A172 (cell line): ENCODE measurements around the gene CDCA5. TPM values are rescaled to one million over a fixed set of nuclear protein-coding genes. Genes with fewer than 3 reads are reported as not detected.

ENCODE experiments used
- DNase-seq: peaks from one replicate; pipeline ENCODE4 v3.0.0-alpha.2; 2015; ENCODE audit warnings: low spot score
- total RNA-seq: library from RNA; depleted of rRNA; stranded (reverse); fragments of >200 nt; shearing (Covaris generic); gene quantifications from 2 replicates; pipeline ENCODE4 v1.2.3, GENCODE V29; 2014; rRNA removed

The CDCA5 gene
- 40.0 and 49.5 TPM in 2 replicates for total RNA-seq

GRCh38 chr11:65083834-65084597 is at the start of gene CDCA5, which contains the start of gene ZFPL1:
CDCA5 (minus strand) TSS chr11:65084040; CDS start chr11:65083978, 62 bp downstream.
ZFPL1 (plus strand) TSS chr11:65084222; CDS start chr11:65084699, 477 bp downstream.
- peak; percentile 91 for DNase-seq

- DNase-seq, result no peak
Observed at GRCh38 chr11:65132988-65133700, 49.3 kb upstream of the CDCA5 start.

- DNase-seq, result no peak
Observed at GRCh38 chr11:65132238-65132987, 48.6 kb upstream of the CDCA5 start.

- no peak for DNase-seq
Observed at GRCh38 chr11:65131895-65132237, 48.0 kb upstream of the CDCA5 start.

- DNase-seq, result no peak
Observed at GRCh38 chr11:65131417-65131776, 47.6 kb upstream of the CDCA5 start.

GRCh38 chr11:65130631-65131416 is 47.0 kb upstream of the CDCA5 start:
- DNase-seq, result no peak

GRCh38 chr11:65129649-65130441 is 46.0 kb upstream of the CDCA5 start:
- DNase-seq, result no peak

GRCh38 chr11:65128182-65129145 is 44.6 kb upstream of the CDCA5 start:
- DNase-seq, result no peak

- DNase-seq, result no peak
Observed at GRCh38 chr11:65127473-65128181, 43.8 kb upstream of the CDCA5 start.

- DNase-seq, result no peak
Observed at GRCh38 chr11:65126624-65127274, 42.9 kb upstream of the CDCA5 start.

GRCh38 chr11:65125197-65126056 is 41.6 kb upstream of the CDCA5 start:
- no peak for DNase-seq

GRCh38 chr11:65124480-65125196 is 40.8 kb upstream of the CDCA5 start:
- DNase-seq, result no peak

- peak; percentile 94 for DNase-seq
Observed at GRCh38 chr11:65121865-65122696, 38.2 kb upstream of the CDCA5 start, which contains the start of the genes FAU and MRPL49. FAU (minus strand) TSS chr11:65122134; CDS start chr11:65121813, 321 bp downstream. MRPL49 (plus strand) TSS chr11:65122321; CDS start chr11:65122347, 26 bp downstream.

- no peak for DNase-seq
Observed at GRCh38 chr11:65121447-65121864, 37.6 kb upstream of the CDCA5 start.

GRCh38 chr11:65120831-65121230 is 37.0 kb upstream of the CDCA5 start:
- DNase-seq, result no peak

GRCh38 chr11:65119670-65119995 is 35.8 kb upstream of the CDCA5 start:
- no peak for DNase-seq
